GM12872 (cell line): ENCODE results near the gene CDK2AP2.

Experiments used
- TF ChIP-seq, protein P1 (sequence below): IDR thresholded peaks from 3 replicates; pipeline ENCODE4 v1.5.1; 2011; ENCODE audit warnings: low read depth, mild to moderate bottlenecking, low read length, moderate library complexity; ENCODE audit not compliant: insufficient read depth

Gene CDK2AP2, protein sequence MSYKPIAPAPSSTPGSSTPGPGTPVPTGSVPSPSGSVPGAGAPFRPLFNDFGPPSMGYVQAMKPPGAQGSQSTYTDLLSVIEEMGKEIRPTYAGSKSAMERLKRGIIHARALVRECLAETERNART

DNA sequence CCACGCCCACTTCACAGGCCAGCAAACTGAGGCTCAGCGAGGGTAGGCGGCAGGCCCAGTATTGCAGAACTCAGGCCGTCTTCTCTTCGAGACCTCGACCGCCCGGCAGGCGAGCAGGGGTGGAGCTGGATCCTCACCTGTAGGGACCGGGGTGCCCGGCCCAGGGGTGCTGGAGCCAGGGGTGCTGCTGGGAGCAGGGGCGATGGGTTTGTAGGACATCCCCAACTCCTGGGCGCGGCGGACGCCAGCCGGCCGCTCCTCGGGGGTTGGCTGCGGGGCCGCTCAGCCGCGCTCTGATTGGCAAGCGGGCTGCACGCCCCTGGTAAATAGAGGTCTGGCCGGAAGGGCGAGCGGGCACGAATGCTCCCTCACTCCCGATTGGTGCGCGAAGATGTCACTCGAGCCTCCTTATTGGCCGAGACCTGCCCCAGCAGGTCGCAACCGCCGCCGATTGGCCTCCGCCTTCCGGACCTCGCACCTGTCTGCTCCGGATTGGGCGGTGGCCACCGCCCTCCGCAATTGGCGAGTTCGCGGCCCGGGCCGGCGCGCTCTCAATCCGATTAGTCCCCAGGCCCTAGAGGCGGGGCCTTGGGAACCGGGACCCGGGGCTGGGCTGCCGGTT, at the start of gene CDK2AP2:
TSS of gene CDK2AP2 (minus strand) at position 299 of the 622 bp plus-strand sequence. CDS start at position 219, 80 bp downstream.
- TF ChIP-seq, protein P1, sequence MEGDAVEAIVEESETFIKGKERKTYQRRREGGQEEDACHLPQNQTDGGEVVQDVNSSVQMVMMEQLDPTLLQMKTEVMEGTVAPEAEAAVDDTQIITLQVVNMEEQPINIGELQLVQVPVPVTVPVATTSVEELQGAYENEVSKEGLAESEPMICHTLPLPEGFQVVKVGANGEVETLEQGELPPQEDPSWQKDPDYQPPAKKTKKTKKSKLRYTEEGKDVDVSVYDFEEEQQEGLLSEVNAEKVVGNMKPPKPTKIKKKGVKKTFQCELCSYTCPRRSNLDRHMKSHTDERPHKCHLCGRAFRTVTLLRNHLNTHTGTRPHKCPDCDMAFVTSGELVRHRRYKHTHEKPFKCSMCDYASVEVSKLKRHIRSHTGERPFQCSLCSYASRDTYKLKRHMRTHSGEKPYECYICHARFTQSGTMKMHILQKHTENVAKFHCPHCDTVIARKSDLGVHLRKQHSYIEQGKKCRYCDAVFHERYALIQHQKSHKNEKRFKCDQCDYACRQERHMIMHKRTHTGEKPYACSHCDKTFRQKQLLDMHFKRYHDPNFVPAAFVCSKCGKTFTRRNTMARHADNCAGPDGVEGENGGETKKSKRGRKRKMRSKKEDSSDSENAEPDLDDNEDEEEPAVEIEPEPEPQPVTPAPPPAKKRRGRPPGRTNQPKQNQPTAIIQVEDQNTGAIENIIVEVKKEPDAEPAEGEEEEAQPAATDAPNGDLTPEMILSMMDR = no peak

- TF ChIP-seq, protein P1 = no peak
These were observed 48.3 kb upstream of the CDK2AP2 start for GRCh38 chr11:67556244-67556643.

DNA sequence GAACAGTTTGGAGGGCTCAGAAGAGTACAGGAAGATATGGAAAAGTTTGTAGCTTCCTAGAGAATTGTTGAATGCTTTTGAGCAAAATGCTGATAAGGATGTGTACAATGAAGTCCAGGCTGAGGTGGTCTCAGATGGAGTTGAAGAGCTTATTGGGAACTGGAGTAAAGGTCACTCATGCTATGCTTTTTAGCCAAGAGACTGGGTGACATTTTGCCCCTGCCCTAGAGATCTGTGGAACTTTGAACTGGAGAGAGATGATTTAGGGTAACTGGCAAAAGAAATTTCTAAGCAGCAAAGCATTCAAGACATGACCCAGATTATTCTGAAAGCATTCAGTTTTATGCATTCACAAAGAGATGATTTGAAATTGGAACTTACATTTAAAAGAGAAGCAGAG, 43.2 kb upstream of the CDK2AP2 start:
- TF ChIP-seq, protein P1 = no peak

GRCh38 chr11:67548555-67549110, 40.7 kb upstream of the CDK2AP2 start:
- TF ChIP-seq, protein P1 = no peak

- TF ChIP-seq, protein P1 = no peak
These were observed 37.3 kb upstream of the CDK2AP2 start for GRCh38 chr11:67545280-67545679.

- TF ChIP-seq, protein P1 = no peak
These were observed 36.8 kb upstream of the CDK2AP2 start for GRCh38 chr11:67544616-67545242.

DNA sequence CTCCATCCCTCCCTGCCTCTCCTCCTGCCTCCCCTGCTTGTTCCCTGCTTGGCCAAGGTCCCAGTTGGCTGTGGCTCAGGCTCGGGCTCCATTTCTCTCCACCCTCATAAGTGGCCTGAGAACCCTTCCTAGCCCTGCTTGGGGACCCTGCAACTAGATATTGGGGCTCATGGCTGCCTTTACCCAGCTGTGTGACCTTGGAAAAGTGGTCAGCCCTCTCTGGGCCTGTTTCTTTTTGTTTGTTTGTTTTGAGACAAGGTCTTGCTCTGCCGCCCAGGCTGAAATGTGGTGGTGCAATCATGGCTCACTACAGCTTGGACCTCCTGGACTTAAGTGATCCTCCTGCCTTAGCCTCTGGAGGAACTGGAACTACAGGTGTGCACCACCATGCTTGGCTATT, 35.6 kb upstream of the CDK2AP2 start:
- TF ChIP-seq, protein P1 = no peak
